Loucy (cell line): ENCODE measurements around the gene LRR1.

ENCODE experiments used
- EZH2phosphoT487 ChIP-seq: fragments of 200-600 bp; IDR thresholded peaks from 2 replicates; pipeline ENCODE4 v1.6.1; 2018; ENCODE audit warnings: antibody characterized with exemption, mild to moderate bottlenecking, moderate library complexity, borderline replicate concordance
- TF ChIP-seq, protein P1 (sequence below): fragments of 200-600 bp; sonication (generic); conservative IDR thresholded peaks from 2 replicates; pipeline ENCODE4 v1.5.1; 2014; ENCODE audit warnings: mild to moderate bottlenecking, antibody characterized with exemption, low read length

DNA sequence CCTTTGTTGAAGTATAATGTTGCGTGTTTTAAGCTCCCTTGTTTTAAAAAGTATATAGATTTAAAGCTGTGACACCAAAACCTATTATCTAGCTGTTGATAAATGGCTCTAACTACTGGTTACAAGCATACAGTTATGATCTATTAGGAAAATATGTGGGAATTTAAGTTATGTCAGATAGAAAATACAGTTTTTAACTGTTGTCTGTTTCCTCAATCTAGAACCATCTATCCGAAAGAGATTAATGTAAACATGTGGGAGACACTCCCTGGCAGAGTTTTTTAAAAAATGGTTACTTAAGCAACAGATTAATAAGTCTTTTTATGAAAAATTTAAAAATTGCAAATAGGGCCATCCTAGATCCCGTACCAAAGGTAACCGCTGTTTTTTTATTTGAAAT is 13.5 kb downstream of the LRR1 start:
- TF ChIP-seq, protein P1, sequence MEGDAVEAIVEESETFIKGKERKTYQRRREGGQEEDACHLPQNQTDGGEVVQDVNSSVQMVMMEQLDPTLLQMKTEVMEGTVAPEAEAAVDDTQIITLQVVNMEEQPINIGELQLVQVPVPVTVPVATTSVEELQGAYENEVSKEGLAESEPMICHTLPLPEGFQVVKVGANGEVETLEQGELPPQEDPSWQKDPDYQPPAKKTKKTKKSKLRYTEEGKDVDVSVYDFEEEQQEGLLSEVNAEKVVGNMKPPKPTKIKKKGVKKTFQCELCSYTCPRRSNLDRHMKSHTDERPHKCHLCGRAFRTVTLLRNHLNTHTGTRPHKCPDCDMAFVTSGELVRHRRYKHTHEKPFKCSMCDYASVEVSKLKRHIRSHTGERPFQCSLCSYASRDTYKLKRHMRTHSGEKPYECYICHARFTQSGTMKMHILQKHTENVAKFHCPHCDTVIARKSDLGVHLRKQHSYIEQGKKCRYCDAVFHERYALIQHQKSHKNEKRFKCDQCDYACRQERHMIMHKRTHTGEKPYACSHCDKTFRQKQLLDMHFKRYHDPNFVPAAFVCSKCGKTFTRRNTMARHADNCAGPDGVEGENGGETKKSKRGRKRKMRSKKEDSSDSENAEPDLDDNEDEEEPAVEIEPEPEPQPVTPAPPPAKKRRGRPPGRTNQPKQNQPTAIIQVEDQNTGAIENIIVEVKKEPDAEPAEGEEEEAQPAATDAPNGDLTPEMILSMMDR: no peak
- TF ChIP-seq EZH2phosphoT487: no peak
